ENCODE measurements around the gene TOR4A. TPM values are rescaled to one million over a fixed set of nuclear protein-coding genes. Genes with fewer than 3 reads are reported as not detected.
A peak's percentile ranks its signal among the peaks of the same experiment; 100 is the strongest.

Gene TOR4A
- total and polyA plus RNA-seq, 9 of the 15 experiments (the other 6 are each of a cell fraction or from before 2014, with no cell fraction given): 3.9 to 49.2 (median 8.8) TPM

DNA sequence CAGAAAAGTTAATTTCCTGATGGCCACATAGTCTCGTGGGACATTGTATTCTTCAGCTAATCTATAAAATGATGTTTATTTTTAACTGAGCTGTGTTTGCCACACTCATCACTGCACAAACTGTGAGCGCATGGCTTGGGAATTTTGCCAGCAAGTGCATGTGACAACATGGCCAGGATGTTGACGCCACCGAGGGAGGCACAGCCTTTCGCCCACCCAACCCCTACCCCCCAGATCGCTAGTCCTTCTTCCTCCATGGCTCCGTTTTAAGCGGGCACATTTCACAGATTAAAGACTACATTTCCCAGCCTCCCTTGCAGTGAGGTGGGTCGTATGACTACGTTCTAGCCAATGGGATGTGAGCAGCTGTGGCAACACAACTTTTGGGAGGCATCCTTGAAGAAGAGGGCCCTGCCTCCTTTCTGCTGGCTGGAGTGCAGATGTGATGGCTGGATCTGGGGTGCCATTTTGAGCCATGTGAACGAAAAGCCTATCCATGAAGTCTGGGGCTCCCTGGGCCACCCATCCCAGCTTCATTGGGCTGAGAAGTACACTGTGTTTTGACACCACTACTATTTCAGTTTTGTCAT, 16.7 kb downstream of the TOR4A start (continued):
- TF ChIP-seq ATF3 (IDR thresholded peaks at IDR 0.05): no peak
- no peak for TF ChIP-seq ATF3 (CRISPR knock-in tag; conservative IDR thresholded peaks at IDR 0.05)
- TF ChIP-seq PHF8 (IDR thresholded peaks at IDR 0.05; ENCODE audit: borderline replicate concordance, low read length): no peak
- TF ChIP-seq BCOR (IDR thresholded peaks at IDR 0.05): peak; percentile 66
- TF ChIP-seq CEBPG (CRISPR knock-in tag; IDR thresholded peaks at IDR 0.05): no peak
- no peak for TF ChIP-seq CEBPG (tag; conservative IDR thresholded peaks at IDR 0.05 in 1 of 2, IDR thresholded peaks at IDR 0.05 in 1 of 2)
- peak; percentile 27 for TF ChIP-seq ZFP36 (IDR thresholded peaks at IDR 0.05; ENCODE audit: low read depth, low read length, partially characterized antibody)
- TF ChIP-seq SREBF1 (IDR thresholded peaks at IDR 0.05; ENCODE audit: borderline replicate concordance, low read depth, low read length): peak; percentile 92
- TF ChIP-seq NR2C1 (IDR thresholded peaks at IDR 0.05): no peak
- peak; percentile 26; the same call in 1 of the 2 replicates for TF ChIP-seq NR2C1 (tag; IDR thresholded peaks at IDR 0.05)
- no peak for TF ChIP-seq ETV5 (CRISPR knock-in tag; IDR thresholded peaks at IDR 0.05; ENCODE audit: low read depth)
- peak; percentile 51; the same call in 1 of the 2 replicates for TF ChIP-seq NFIC (IDR thresholded peaks at IDR 0.05)
- no peak for TF ChIP-seq POLR3A (IDR thresholded peaks at IDR 0.05; ENCODE audit: borderline replicate concordance, extremely low read depth, insufficient read depth, insufficient read length)
